Fibroblast of upper back skin (primary cell): ENCODE data around the gene EIF3K.

Experiments used
- DNase-seq: peaks from one replicate; pipeline ENCODE4 v3.0.0-alpha.2; 2013

The EIF3K gene

DNA sequence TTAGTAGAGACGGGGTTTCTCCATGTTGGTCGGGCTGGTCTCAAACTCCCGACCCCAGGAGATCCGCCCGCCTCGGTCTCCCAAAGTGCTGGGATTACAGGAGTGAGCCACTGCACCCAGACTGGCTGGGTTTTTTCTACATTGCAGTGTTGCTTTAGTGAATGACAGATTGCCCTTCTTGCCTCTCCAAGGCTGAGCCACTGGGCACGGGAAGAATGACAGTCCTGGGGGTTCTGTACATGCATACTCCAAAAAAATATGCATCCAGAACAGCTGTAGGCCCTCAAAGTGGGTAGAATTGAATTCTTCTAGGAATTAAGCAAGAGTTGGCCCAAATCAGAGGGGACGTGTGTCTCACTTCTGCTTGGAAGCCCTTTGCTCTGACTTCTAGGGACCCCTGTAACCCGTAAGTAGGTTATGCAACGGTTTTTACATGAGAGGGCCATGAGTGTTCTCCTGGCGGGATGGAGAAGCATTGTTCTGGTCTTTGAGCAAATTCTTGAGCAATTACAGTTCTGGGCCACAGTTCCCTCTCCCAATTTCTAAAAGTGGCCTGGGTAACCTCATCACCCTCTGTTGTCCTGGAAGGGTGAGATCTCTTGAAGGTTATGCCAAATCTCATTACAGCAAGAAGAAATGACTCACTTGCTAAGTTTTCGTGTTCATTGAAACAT is 32.1 kb downstream of the EIF3K start:
- peak; percentile 65 for DNase-seq

DNA sequence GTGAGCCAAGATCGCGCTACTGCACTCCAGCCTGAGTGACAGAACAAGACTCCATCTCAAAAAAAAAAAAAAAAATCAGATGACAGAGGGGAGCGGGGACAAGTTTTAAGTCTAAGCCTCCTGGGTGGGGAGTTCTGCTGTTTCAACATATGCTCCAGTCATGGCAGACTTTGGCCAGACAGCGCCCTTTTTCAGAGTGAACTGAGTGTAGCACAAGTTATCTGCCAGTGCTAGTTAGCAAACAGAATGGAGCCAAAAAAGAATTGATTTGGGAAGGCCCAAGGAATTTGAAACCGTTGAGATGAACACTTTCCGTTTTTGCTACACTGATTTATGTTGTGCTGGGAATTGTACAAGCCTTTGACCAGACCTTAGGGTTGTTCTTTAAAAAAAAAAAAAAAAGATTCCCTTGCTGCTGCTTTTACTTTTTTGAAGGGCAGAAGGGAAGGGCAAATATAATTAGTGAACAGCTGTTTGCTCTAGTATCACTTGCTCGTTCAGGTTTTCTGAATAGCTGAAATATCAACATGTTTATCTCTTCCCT is 34.1 kb downstream of the EIF3K start:
- peak; percentile 41 for DNase-seq

DNA sequence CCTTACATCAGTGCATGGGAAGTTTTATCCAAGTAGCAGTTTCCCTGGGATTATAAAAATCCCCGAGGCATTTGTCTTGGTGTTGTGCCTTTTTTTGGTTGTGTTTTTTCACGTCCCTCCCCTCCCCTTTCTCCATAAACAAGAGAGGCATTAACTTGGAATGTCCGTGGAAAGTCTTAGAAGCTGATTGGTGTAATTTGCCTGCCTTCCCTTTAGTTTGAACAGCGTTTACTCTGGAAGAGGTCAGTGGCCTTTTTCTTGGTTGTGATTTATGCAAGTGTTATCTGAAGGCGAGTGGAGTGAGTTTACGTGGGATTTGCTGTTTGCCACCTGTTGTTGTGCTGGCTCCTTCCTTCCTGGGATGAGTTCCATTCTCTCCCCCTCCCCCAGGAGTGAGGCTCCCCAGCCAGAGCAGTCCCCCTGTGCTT is 35.7 kb downstream of the EIF3K start:
- no peak for DNase-seq

DNA sequence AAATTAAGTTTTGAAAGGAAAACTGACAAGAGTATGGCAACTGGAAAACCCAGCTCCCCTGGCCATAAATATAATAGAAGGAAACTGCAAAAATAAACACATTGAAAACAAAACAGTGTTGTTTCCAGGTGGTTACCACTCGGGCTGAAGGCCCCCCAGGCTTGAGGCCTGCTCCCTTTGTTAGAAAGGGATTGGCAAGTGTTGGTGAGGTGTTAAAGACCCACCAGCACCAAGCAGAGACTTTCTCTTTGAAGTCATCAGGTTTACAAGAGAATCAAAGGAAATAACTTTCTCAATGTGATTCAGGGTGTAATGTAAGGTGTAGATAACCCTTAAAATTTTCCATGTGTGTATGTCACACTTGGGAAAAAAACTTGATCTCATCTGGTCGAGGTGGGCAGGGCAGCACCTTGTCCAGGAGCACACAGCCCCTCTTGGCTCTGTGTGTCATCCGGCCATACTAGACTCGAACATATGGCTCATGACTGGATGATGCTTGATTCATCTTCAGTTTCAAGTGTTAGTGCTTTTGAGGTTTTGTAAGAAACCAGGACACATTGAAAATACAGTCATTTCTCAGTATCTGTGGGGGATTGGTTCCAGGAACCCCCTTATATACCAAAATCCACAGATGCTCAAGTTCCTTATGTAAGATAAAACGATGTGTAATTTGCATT is 36.3 kb downstream of the EIF3K start:
- no peak for DNase-seq

DNA sequence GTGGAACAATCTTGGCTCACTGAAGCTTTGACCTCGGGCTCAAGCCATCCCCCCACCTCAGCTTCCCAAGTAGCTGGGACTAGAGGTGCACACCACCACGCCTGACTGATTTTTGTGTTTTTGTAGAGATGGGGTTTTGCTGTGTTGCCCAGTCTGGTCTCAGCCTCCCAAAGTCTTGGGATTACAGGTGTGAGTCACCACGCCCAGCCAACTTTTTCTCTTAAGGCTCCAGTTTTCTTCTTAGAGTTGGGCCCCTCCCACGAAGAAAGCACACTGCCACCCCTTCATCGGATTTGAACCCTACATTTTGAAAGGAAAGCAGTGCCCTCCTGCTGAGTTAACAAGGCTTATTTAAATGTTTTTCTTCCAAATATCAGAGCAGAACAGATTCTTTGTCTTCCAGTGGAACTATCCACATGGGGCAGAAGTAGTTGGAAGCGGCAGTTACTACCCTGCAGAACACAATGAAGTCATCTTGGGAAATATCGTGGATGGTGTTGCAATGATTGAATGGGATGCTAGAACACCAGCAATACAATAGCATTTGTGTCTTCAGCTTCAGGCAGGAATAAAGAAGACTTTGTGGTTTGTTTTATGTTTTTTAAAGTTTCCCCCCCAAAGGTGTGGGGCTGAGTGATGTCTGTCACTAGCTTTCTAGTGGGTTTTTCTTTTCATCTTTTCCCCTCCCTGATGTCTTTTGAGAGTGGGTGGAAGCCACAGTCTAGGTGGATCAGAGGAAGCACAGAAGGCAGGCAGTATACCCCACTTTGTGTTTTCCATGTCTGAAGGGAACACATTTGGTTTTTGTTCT is 37.4 kb downstream of the EIF3K start:
- peak; percentile 73 for DNase-seq

DNA sequence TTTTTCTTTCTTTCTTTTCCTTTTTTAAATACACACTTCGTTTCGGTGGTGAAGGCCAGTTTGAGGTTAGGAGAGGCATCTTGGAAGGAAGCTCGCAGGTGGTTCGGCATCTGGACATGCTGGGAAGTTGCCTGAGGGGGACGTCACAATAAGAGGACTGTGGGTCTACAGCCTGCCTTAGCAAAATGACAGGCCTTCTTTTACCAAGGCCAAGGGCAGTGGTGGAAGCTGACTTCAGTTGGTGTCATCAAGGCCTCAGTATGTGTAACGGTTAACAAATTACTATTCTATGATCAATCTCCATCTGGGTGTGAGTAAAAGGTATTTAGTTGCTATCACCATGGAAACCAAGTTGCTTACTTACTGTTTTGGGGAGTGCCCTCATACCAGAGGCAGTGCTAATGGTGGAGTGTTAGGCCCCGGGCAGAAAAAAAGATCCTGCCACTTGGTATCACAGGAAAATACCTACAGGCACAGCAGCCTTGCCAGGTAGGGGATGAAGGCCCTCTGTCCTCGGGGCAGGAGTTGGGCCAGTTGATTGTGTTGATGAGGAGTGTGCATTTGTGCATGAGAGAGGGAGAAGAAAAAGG is 38.7 kb downstream of the EIF3K start:
- DNase-seq, result peak; percentile 80

DNA sequence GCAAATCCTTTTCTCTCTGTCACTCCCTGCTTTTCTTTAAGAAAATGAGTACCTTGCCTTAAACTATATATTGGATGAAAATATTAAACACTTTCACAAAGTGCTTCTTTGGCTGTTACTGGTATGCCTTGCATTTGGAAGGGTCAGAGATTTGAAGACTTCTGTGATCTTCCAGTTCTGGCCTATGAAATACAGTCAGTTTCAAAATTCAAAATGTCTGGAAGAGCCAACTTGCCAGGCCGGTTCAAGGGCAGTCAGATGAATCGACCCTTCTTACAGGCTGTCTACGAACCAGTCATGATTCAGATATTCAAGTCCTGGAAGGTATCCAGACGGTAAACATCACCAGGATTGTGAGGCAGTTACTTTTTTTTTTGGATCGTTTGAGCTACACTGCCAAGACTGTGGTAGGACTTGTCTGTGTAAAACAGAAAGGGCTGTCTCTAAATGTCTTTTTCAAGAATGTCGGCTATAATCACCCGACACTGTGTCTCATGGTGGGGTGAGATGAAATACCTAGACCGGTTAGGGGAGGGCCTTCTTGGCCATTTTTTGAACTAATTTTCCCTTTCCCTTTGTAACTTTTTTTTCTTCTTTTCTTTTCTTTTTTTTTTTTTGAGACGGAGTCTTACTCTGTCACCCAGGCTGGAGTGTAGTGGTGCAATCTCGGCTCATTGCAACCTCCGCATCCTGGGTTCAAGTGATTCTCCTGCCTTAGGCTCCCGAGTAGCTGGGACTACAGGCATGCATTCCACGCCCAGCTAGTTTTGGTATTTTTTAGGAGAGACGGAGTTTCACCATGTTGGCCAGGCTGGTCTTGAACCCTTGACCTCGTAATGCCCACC is 39.7 kb downstream of the EIF3K start:
- peak; percentile 100 for DNase-seq

DNA sequence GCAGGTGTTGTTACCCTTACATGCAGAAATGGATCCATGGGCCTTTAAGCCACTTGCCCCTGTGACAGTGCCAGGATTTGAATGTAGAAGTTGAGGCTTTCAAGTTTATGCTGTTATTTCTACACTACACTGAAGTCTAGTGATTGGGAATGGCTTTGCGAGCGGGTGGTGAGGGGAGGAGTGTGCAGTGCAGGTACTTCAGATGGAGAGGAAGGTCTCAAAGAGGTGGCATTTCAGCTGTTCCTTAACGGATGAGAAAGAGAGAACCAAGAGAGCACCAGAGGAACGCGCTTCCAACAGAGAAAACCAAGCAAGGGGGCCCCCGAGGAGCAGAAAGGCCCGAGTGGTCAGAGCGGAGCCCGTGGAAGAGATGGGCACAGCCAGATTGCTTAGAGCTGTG is 41.7 kb downstream of the EIF3K start:
- DNase-seq, result no peak

DNA sequence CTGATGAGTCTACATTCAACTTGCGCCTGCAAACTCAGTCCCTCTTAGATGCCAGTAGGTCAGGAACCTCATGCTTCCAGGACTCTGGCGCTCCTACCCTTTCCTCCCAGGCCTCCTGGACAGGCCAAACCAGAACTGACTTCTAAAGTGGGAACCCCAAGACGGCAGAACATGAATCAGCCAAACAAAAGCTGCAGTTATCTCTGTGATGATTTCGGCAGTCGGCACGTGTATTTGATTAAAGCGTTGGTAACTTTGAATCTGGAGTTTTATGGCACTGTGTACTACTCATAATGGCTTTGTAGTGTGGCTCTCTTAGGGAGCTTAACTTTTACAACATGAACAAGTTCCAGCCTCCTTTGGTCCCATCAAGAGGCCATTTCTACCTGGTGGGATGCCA is 42.1 kb downstream of the EIF3K start:
- peak; percentile 59 for DNase-seq

DNA sequence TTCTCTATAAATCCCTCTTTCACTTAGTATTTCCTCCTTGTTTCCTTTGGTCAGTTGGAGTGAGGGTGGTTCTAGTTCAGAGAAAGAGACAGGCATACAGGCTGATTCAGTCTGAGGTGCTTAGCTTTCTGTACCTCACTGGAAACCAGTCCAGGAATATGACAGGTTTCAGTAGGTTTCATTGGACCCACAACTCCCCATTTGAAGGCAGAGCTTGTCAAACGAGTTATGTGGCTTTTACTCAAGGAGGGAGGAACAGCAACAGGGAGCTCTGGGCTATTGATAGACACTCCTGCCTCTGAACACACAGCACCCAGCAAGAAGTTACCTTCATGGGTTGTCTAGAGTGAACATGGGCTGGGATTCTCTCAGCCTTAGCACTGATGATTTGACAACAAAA is 43.0 kb downstream of the EIF3K start:
- no peak for DNase-seq

DNA sequence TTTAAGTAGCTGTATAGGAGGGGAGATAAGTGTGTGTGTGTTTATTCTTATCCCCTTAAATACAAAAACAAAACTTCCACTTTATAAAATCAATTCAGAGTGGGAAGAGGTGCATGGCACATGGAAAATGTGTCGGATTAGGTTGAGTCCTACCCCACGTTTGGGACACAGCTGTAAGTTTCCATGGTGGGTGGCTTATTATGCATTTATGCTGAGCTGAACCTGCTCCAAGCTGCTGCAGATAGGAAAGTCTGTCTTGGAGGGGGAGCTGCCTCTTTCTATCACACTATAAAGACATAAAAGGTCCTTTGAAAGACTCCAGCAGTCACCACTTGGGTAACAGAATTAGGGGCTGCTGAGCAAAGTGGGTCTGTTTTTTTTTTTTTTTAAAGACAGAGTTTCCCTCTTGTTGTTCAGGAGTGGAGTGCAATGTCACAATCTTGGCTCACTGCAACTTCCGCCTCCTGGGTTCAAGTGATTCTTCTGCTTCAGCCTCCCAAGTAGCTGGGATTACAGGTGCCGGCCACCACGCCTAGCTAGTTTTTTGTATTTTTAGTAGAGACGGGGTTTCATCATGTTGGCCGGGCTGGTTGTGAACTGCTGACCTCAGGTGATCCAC is 43.7 kb downstream of the EIF3K start:
- DNase-seq, result no peak

DNA sequence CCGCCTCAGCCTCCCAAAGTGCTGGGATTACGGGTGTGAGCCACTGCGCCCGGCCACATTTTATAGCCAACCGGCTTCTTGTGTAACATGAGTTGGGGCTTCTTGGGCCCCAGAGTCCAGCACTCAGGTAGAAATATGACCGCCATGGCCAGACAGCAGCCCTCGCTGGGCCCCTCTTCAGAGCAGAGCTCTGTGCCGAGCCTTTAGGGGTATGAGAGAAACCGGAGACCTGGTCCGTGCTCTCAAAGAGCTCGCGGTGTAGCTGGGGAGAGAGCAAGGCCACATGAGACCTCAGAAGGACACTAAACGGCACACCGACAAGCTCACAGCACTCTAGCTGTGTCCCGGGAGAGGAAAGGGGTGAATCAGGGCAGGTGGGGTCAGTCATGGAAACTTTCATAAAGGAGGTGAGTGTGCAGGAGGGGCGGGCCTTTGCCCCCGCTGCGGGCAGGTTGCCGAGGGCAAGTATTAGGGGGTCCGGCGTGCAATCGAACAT is 44.2 kb downstream of the EIF3K start:
- DNase-seq, result no peak

DNA sequence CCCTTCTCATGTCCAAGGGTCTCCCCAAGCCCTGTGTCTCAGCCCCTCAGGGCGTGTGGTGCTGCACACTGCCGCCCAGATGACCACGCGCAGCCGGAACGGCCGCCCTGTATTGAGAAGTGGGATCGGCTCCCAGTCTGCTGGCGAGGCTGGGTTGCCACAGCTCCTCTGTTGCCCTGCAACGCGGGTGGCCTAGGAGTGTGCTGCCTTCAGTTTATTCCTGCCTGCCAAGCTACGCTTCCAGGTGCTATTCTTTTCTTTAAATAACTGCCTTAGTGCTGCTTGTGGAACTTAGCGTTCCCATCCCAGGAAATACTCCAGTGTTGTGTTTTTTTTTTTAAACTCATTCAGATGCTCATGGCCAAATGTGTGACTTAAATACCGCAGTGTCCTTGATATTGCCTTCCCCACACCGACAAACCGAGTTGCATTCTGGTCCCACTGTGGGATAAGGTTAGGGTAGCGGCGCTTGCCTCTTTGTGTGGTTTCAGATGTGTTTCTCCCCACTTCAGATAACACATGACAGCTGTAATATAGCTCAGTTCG is 45.0 kb downstream of the EIF3K start:
- DNase-seq, result no peak

DNA sequence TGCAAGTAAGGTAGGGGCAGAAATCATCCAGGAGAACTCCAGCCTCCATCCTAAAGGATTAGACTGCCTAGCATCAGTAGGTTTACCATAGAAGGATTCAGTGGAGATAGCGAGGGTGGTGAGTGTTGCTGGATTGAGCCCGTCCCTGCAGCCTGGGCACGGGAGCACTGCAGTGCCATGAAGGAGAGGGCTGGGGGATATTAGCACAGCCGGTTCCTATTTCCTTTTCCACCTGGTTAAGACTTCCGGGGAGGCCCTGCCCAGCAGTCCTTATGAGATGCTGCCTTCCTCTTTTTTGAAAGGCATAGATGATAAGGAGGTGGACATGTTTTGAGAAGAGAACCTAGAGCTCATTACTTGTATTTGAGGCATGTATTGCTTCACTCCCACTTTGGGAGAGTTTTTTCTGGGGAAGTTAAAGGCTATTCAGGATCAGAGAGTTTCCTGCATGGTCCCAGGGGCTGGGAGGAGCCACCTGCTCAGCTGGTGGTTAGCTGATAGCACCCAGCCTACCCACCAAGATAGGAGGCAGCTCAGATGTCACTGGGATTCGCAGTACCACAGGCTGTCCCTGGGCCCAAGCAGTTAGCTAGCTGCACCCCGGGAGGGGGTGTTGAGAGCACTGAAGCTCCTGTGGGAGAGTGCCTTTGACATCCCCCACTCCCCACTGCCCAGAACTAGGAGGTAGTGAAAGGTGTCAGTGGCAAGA is 45.7 kb downstream of the EIF3K start:
- no peak for DNase-seq

DNA sequence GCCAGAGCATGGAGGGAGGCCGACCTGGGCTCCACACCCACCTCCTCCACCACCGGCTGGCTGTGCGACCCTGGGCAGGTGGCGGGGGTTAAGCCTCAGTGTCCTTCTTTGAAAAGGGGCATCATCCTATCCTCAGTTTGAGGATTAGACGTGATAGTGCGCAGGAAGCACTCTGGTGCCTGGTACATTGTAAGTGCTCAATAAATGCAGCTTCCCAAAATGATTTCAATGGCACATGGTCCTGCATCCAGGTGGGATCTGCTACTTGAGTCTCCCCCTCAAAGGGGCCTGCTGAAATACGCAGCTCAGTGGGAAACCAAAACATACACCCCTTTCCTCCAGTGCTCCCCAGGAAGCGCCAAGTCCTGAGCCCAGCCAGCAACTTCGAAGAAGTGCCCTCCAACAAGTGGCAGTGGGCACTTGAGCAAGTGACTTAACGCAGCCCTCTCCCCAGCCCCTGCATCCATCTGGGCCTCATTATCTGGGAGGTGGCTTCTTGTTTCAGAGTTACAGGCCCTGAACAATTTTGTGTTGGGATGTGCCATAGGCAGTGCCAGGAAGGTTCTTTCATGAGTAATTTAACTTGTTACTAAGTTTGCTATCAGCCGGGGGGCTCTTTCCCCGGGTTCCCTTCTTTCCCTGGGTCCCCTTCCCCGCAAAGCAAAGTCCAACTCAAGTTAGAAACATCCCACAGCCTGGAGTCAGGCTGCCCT is 46.4 kb downstream of the EIF3K start:
- no peak for DNase-seq

DNA sequence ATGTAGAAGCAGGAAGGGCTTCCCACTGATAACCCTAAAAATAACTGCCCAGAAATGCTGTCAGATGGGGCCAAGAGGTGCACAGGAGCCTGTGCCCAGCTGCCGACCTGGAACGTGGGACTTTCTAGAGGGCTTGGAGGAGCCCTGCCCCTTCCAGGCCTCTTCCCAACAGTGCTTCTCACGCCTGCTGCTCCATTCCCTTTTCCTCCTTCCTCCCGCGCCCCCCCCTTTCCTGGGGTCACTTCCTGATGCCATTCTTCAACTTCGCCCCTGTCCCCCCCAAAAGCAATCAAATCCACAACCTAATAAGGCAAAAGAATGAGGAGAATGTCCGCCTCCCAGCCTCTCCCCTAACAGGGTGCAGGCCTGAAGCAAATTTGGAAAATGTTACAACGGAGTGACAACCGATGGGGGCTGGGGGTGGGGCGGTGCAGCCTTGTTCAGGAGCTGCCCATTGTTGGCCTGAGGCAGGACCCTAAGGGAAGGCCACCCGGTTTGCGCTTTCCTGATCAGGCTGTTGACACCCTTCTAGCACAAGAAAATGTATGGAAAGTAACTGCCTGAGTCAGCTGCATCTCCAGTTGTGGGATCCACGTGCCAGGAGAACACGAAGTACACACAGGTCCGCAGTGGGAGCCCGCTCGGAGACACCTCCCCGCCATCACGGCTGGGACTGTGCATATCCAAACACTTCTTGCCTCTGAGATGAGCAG is 47.1 kb downstream of the EIF3K start:
- peak; percentile 95 for DNase-seq

DNA sequence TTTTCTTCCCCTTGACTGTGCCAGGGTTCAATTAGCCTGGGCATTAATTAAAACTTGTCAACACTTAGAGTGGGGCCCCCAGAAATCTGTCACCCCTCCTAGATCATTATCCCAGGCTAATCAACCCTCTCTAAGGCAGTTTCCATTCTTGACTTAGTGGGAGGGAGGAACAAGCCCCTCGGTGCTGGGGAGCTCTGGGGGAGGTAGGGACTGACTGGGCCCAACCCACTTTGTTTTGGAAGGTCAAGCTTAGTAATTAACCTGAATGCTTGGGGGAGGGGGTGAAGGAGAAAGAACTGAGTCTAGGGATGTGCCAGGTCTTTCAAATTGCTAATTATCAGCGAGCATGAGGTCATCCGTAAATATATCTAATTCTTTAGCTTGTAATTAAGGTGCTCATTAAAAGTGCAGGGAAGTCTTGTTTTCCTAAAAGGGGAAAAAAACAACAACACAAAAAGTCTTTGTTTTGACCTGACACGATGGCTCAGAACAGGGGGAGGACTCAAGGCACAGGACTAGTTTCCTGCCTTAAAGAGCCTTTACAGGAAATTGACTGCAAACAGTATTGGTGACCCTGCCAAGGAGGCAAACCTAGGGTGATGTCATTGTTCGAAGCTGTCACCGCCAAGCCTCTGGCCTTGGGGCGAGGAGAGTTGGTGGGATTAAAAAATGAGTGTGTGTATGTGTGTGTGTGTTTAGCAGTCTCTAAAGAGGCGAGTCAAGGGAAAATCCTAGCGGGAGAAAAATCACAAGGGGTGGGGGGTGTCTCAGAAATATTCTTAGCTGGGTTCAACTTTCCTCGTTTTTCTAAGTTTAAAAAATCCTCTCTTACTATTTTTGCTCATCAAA is 47.9 kb downstream of the EIF3K start:
- peak; percentile 84 for DNase-seq

DNA sequence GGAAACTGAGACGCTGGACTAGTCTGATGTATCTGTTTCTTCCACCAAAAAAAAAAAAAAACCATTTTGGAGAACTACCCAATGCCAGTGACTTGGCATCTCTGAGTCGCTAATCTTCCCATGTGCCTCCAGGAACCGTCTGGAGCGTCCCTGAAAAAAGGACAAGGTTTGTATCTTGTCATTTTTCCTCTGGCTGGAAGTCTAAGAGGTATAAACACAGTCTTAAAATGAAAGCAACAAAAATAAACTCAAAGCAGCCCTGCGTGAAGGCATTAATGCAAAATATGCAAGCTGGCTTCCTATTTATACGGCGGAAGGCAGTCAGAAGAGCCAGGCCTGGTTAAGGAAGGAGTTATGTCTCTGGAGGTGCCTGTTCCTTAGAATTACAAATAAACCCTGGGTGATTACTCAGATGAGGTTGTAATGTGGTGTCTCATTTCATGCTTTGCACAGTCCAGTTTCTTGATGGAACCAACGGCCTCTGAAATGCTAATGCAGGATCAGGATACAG is 48.7 kb downstream of the EIF3K start:
- peak; percentile 75 for DNase-seq
